Heart left ventricle (tissue), 13 donors: ENCODE data around the gene KRTAP10-5.

Experiments
- CTCF ChIP-seq, 12 donors: fragments of 200-600 bp; sonication (generic) in 4 of 12; IDR thresholded peaks; one replicate each; pipeline versions ENCODE4 v1.5.0 to v1.8.0; 2018 to 2022; ENCODE audit warnings: antibody characterized with exemption in 12 of 12, mild to moderate bottlenecking in 5 of 12
- POLR2A ChIP-seq, 2 donors: fragments of 450-650 bp; IDR thresholded peaks; one replicate each; pipeline ENCODE4 v1.6.1; 2017; ENCODE audit warnings: antibody characterized with exemption in 2 of 2, mild to moderate bottlenecking in 2 of 2, moderate library complexity in 2 of 2
- donor health status: ischemic (EF 13 %, LVEDD 7.1; RV severe dilation, severe dysfunction).
- donor health status: DM: no; HTN: yes; CAD: no.
- donor health status: DM: no; HTN: no; CAD: no.
- donor health status: ischemic (EF 25% LVEDD 6.9; RV normal size, moderate dysfunction).
- donor health status: ischemic (EF 25% LVEDD 5.7; RV mildly dilated, moderate dysfunction).
- donor health status: ischemic (EF 35%, LVEDD 5.7; RV mildly dilated, moderate dysfunction).
- donor health status: nonischemic (EF 11% LVEDD 7.7; RV severe dilation, severe dysfunction).
- donor health status: DM: yes; HTN: yes; CAD: no.
- donor health status: PGD.
- donor health status: ischemic (EF 29% LVEDD 5.4; RV normal size, mild dysfunction).
- donor health status: nonischemic (EF 23%, LVEDD 6.1; RV moderate dilation, normal function).

GRCh38 chr21:44550807-44551206 lies 29.6 kb downstream of the KRTAP10-5 start:
- TF ChIP-seq POLR2A (IDR thresholded peaks at IDR 0.05): no peak
- TF ChIP-seq CTCF (IDR thresholded peaks at IDR 0.05): no peak
